Measurements from ENCODE around the gene SPATS1. TPM values are rescaled to one million over a fixed set of nuclear protein-coding genes. Genes with fewer than 3 reads are reported as not detected.
A peak's percentile ranks its signal among the peaks of the same experiment; 100 is the strongest.

The SPATS1 gene
- total and polyA plus RNA-seq, 2 experiments from 2014 or later, result not detected

GRCh38 chr6:44387346-44388134, 45.1 kb downstream of the SPATS1 start, which contains the start of gene CDC5L:
Gene CDC5L (plus strand): TSS chr6:44387706. CDS start chr6:44387824, 118 bp downstream.
- H3K4me1 ChIP-seq (ENCODE audit: low read depth), result peaks cover 12% of the 10 kb centered on the region
- no peaks in the 10 kb centered on the region for H3K9me3 ChIP-seq (ENCODE audit: low read depth)
- no peak for TF ChIP-seq CTCF (IDR thresholded peaks at IDR 0.05; ENCODE audit: low read depth, low read length)
- H3K27me3 ChIP-seq, result no peaks in the 10 kb centered on the region
- peaks cover 8% of the 10 kb centered on the region for H3K36me3 ChIP-seq
- H3K4me3 ChIP-seq, result peak within 1 kb of the TSS; percentile 77
- peak; percentile 99 to 100 for DNase-seq (ENCODE audit: low read depth in 1 of 2, low spot score in 1 of 2)
- H3K27ac ChIP-seq, result peak within 1 kb of the TSS; percentile 97

DNA sequence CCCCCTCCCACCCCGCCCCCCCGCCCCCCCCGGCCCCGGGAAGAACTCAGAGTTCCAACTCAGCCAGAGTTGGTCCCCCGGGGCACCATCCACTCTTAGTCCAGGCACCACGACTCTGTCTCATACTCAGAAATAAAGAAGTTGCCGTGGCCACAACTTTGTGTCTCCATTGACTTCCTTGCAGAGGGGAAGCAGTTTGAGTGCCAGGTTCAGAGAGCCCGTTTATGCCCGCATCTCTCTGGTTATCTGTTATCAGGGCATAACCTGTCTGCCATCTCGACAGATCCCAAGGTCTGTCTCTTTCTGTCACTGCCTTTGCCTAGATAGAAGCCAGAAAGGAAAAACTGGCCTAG, 45.7 kb downstream of the SPATS1 start:
- Histone ChIP-seq H3K4me3 (peak overlapping the region; percentile 77), H3K27ac (peak overlapping the region; percentile 97), H3K27me3 (no peaks in the 10 kb centered on the region), H3K4me1 (ENCODE audit: low read depth) (peaks cover 12% of the 10 kb centered on the region), H3K9me3 (ENCODE audit: low read depth) (no peaks in the 10 kb centered on the region), H3K36me3 (peaks cover 12% of the 10 kb centered on the region)
- DNase-seq (ENCODE audit: low read depth in 1 of 2, low spot score in 1 of 2), result no peak
- no peak for TF ChIP-seq CTCF (IDR thresholded peaks at IDR 0.05; ENCODE audit: low read depth, low read length)

DNA sequence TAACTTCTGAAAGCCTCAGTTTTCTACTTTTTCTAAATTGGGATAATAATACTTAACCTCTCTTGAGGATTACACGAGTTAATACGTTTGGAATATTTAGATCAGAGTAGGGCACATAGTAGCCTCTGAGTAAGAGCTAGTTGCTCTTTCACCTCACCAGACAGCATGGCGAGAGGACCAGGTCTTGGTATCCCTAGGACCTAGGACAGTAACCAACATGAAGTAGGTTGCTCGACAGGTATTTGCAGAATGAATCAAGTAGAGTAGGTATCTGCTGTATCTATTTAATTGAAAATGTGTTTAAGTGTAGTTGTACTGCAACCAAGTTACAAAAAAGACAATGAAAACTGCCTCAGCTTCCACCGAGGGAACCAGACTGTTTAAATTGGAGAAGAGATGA, 46.4 kb downstream of the SPATS1 start:
- H3K27ac ChIP-seq, result no peak overlapping the region
- no peak for TF ChIP-seq CTCF (IDR thresholded peaks at IDR 0.05; ENCODE audit: low read depth, low read length)
- H3K36me3 ChIP-seq, result peaks cover 19% of the 10 kb centered on the region
- DNase-seq (ENCODE audit: low read depth in 1 of 2, low spot score in 1 of 2), result no peak
- no peaks in the 10 kb centered on the region for H3K9me3 ChIP-seq (ENCODE audit: low read depth)
- peak overlapping the region; percentile 77 for H3K4me3 ChIP-seq
- H3K27me3 ChIP-seq, result no peaks in the 10 kb centered on the region
- peaks cover 12% of the 10 kb centered on the region for H3K4me1 ChIP-seq (ENCODE audit: low read depth)

- TF ChIP-seq CTCF (IDR thresholded peaks at IDR 0.05; ENCODE audit: low read depth, low read length), result no peak
- no peak for DNase-seq (ENCODE audit: low read depth in 1 of 2, low spot score in 1 of 2)
- peaks cover 31% of the 10 kb centered on the region for H3K36me3 ChIP-seq
These were observed 47.8 kb downstream of the SPATS1 start for GRCh38 chr6:44390158-44390683.

More at GRCh38 chr6:44390158-44390683, 47.8 kb downstream of the SPATS1 start:
- Histone ChIP-seq H3K27me3 (no peaks in the 10 kb centered on the region), H3K27ac (no peak overlapping the region), H3K4me3 (no peak overlapping the region), H3K9me3 (ENCODE audit: low read depth) (no peaks in the 10 kb centered on the region), H3K4me1 (ENCODE audit: low read depth) (peaks cover 12% of the 10 kb centered on the region)

Other genes starting within 250 kb of the SPATS1 start
- gene MRPL14, start 215.2 kb upstream of the SPATS1 start, total RNA-seq, result 66.4 and 78.8 TPM in 2 replicates
- 130 and 165 TPM in 2 replicates for gene MRPL14, start 215.2 kb upstream of the SPATS1 start, polyA plus RNA-seq
- 52.4 and 57.3 TPM in 2 replicates for gene TMEM63B, start 215.1 kb upstream of the SPATS1 start, total RNA-seq
- 51.7 and 54.2 TPM in 2 replicates for gene TMEM63B, start 215.1 kb upstream of the SPATS1 start, polyA plus RNA-seq
- not detected in 2 replicates for gene CAPN11, start 183.8 kb upstream of the SPATS1 start, total RNA-seq
- gene CAPN11, start 183.8 kb upstream of the SPATS1 start, polyA plus RNA-seq, result not detected in 2 replicates
- gene MYMX, start 125.7 kb upstream of the SPATS1 start, total RNA-seq, result 0.21 TPM in 1 of 2 replicates, not detected in the other
- 0.55 and 1.0 TPM in 2 replicates for gene MYMX, start 125.7 kb upstream of the SPATS1 start, polyA plus RNA-seq
- 62.7 and 64.9 TPM in 2 replicates for gene SLC29A1, start 119.1 kb upstream of the SPATS1 start, total RNA-seq
- 85.4 and 88.7 TPM in 2 replicates for gene SLC29A1, start 119.1 kb upstream of the SPATS1 start, polyA plus RNA-seq
- 865 and 876 TPM in 2 replicates for gene HSP90AB1, start 95.5 kb upstream of the SPATS1 start, total RNA-seq
- 665 and 702 TPM in 2 replicates for gene HSP90AB1, start 95.5 kb upstream of the SPATS1 start, polyA plus RNA-seq
- gene SLC35B2, start 85.1 kb upstream of the SPATS1 start, total RNA-seq, result 34.3 and 50.5 TPM in 2 replicates
- gene SLC35B2, start 85.1 kb upstream of the SPATS1 start, polyA plus RNA-seq, result 44.4 and 63.3 TPM in 2 replicates
- 23.8 and 34.2 TPM in 2 replicates for gene NFKBIE, start 77.1 kb upstream of the SPATS1 start, total RNA-seq
- gene NFKBIE, start 77.1 kb upstream of the SPATS1 start, polyA plus RNA-seq, result 8.2 and 12.5 TPM in 2 replicates
- 0.21 and 0.39 TPM in 2 replicates for gene TMEM151B, start 72.2 kb upstream of the SPATS1 start, total RNA-seq
- gene TMEM151B, start 72.2 kb upstream of the SPATS1 start, polyA plus RNA-seq, result 0.29 and 0.77 TPM in 2 replicates
- gene AARS2, start 29.3 kb upstream of the SPATS1 start, total RNA-seq, result 20.9 and 26.7 TPM in 2 replicates
- gene AARS2, start 29.3 kb upstream of the SPATS1 start, polyA plus RNA-seq, result 17.3 and 22.9 TPM in 2 replicates
- 17.1 and 17.8 TPM in 2 replicates for gene CDC5L, start 45.1 kb downstream of the SPATS1 start, total RNA-seq
- 19.6 and 20.3 TPM in 2 replicates for gene CDC5L, start 45.1 kb downstream of the SPATS1 start, polyA plus RNA-seq

All from cardiac muscle cell (in vitro differentiated cells and primary cell).